Measurements from ENCODE around the gene POGLUT3. TPM values are rescaled to one million over a fixed set of nuclear protein-coding genes. Genes with fewer than 3 reads are reported as not detected.

Gene POGLUT3
- total and polyA plus RNA-seq, 2 of the 8 experiments (the other 6 are each of a cell fraction or from before 2014, with no cell fraction given) = 4.7 to 17.4 TPM

- TF ChIP-seq JUND (IDR thresholded peaks at IDR 0.05; ENCODE audit: low read length) (peak; percentile 97), SIN3A (conservative IDR thresholded peaks at IDR 0.05 in 1 of 2, IDR thresholded peaks at IDR 0.05 in 1 of 2; ENCODE audit: low read depth in 1 of 2, low read length in 2 of 2) (peak; percentile 33 to 59; a peak in 1 of 4 replicates), HDAC2 (IDR thresholded peaks at IDR 0.05; ENCODE audit: borderline replicate concordance in 1 of 2, low read depth in 2 of 2, low read length in 2 of 2) (no peak)
Measured at GRCh38 chr11:108497317-108498045, 703 bp downstream of the POGLUT3 start (continued).
